AG04449 (cell line): Measurements from ENCODE around the gene CRLF1.

Source experiments
- CTCF ChIA-PET: fragments of 350-600 bp; formaldehyde crosslinking; extraction: SDS; loops from one replicate; lab custom pipeline; 2021; ENCODE audit warnings: antibody characterized with exemption; lab: Yijun Ruan, JAX
- POLR2A ChIA-PET: fragments of 400-600, 350-600 bp; formaldehyde crosslinking; extraction: SDS; loops from one replicate; lab custom pipeline; 2020; ENCODE audit warnings: antibody characterized with exemption, inconsistent platforms; lab: Yijun Ruan, JAX
- DNase-seq: peaks from one replicate; pipeline ENCODE4 v3.0.0-alpha.2; 2010; ENCODE audit warnings: low read depth, low spot score
- H3K4me3 ChIP-seq: 2 replicates; pipeline ENCODE4 v1.5.1; 2011; ENCODE audit warnings: low read depth, mild to moderate bottlenecking, control low read depth, low read length
- TF ChIP-seq, protein P1 (sequence below): IDR thresholded peaks from one replicate; pipeline ENCODE4 v1.5.1; 2011; ENCODE audit warnings: mild to moderate bottlenecking, moderate library complexity, low read length, control low read depth, inconsistent platforms; ENCODE audit not compliant: insufficient read depth; ENCODE audit errors: missing control alignments

Gene CRLF1

GRCh38 chr19:18543814-18544475, 62.7 kb downstream of the CRLF1 start:
- no peak for DNase-seq
- TF ChIP-seq, protein P1, sequence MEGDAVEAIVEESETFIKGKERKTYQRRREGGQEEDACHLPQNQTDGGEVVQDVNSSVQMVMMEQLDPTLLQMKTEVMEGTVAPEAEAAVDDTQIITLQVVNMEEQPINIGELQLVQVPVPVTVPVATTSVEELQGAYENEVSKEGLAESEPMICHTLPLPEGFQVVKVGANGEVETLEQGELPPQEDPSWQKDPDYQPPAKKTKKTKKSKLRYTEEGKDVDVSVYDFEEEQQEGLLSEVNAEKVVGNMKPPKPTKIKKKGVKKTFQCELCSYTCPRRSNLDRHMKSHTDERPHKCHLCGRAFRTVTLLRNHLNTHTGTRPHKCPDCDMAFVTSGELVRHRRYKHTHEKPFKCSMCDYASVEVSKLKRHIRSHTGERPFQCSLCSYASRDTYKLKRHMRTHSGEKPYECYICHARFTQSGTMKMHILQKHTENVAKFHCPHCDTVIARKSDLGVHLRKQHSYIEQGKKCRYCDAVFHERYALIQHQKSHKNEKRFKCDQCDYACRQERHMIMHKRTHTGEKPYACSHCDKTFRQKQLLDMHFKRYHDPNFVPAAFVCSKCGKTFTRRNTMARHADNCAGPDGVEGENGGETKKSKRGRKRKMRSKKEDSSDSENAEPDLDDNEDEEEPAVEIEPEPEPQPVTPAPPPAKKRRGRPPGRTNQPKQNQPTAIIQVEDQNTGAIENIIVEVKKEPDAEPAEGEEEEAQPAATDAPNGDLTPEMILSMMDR = no peak
- ChIA-PET CTCF (interaction anchor here (0.7 to 2.1 kb wide), 7 partner anchors 12 to 323 kb away, joined by 3 to 7 read pairs (median 4); partner anchors contain the start of gene KXD1), POLR2A (interaction anchor here (1.0 kb wide), 2 partner anchors 8 to 14 kb away, joined by 3 to 6 read pairs; no protein-coding TSS in a partner anchor)
- H3K4me3 ChIP-seq = peak overlapping the region; percentile 50
